ENCODE results near the gene CACNB3. TPM values are rescaled to one million over a fixed set of nuclear protein-coding genes. Genes with fewer than 3 reads are reported as not detected.

Gene CACNB3
- total and polyA plus RNA-seq, 2 donors (not counting 1 experiment from before 2014, with no cell fraction given) = 1.6 to 4.0 TPM

DNA sequence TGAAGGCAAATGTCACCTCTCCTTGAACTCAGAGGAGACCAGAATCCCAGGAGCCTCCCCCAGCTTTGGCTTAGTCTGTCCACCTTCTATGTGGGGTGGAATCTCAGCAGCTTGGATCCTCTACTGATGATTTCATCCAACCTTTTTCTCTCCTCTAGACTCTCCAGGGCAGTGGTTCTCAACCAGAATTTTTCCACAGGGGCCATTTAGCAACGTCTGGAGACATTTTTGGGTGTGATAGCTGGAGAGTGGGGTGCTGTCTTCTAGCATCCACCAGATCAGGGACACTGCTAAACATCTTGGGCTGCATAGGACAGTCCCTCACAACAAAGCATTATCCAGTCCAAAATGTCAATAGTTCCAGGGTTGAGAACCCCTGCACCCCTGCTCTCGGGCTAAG is 38.1 kb downstream of the CACNB3 start:
- H3K36me3 ChIP-seq (replicated peaks in 1 of 2; ENCODE audit: control extremely low read depth in 1 of 2, control insufficient read depth in 1 of 2, extremely low read depth in 1 of 2, insufficient read depth in 2 of 2, low read length in 1 of 2) = no peaks in the 10 kb centered on the region

DNA sequence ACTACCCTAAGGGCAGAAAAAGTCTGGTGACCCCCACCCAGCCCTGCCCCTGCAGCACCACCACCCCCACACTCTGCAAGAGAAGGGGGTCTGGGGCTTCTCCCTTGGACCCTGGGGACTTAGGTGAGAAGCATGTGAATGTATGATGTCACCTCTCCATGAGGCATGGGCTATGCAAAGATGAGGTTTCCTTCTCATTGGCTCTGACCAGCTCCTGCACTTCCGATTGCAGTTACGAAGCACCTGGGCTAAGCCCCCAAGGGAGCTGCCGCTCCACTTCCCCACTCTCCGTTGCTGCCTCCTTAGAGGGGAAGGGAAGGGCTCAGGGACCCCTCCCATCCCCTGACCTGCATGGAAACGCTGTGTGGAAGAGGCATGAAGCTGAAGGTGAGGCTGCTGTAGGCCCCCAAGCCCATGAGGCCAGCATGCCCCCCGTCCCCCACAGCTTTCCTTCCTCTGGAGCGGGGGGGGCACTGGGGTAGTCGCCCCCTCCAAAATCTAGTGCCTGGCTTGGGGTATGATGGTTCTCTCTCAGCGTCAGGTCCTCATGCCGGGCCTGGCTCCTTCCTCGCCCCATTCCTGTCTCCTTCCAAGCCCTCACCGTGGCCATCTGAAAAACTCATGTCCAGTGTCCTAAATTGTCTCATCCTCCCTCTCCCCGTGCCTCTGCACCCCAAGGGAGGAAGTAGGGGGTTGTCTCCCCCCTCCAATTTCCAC is 39.1 kb downstream of the CACNB3 start:
- no peaks in the 10 kb centered on the region for H3K9me3 Mint-ChIP-seq (ENCODE audit: insufficient read depth)
- H3K4me3 ChIP-seq (ENCODE audit: control extremely low read depth in 1 of 5, extremely low read depth in 1 of 5, insufficient read depth in 1 of 5, low read depth in 2 of 5, low read length in 4 of 5) = no peak overlapping the region
- no peaks in the 10 kb centered on the region for H3K9me3 ChIP-seq (ENCODE audit: control extremely low read depth in 1 of 3, control insufficient read depth in 2 of 3, insufficient read depth in 1 of 3, low read length in 2 of 3)
- intact Hi-C loops (cut with micrococcal nuclease) = no loop called here
- peaks cover 16% of the 10 kb centered on the region for H3K4me1 Mint-ChIP-seq
- no peak overlapping the region for H3K27ac Mint-ChIP-seq
- 80% methylated on average over 2 of the region's 13 CpGs for WGBS (ENCODE audit: insufficient coverage)
- H3K27me3 Mint-ChIP-seq = no peaks in the 10 kb centered on the region
- H3K79me2 ChIP-seq (ENCODE audit: control insufficient read depth, insufficient read depth, low read length) = peaks cover 6% of the 10 kb centered on the region
- no peak overlapping the region for H3K9ac ChIP-seq (ENCODE audit: low read length)
- H3K27ac ChIP-seq (ENCODE audit: low read length in 2 of 2) = no peak overlapping the region
- H3K4me2 ChIP-seq (replicated peaks; ENCODE audit: low read depth, low read length, poor library complexity, severe bottlenecking) = peak overlapping the region; percentile 5
- no peaks in the 10 kb centered on the region for H3K27me3 ChIP-seq (replicated peaks in 1 of 4; ENCODE audit: control extremely low read depth in 1 of 4, control insufficient read depth in 3 of 4, insufficient read depth in 4 of 4, low read length in 3 of 4)
- H3K4me3 Mint-ChIP-seq = peak overlapping the region; percentile 19
- peak; percentile 35 for ATAC-seq (ENCODE audit: low read depth)
- DNase-seq = peak; percentile 61
- peaks cover 7 to 16% of the 10 kb centered on the region in 2 donors for H3K4me1 ChIP-seq (ENCODE audit: control insufficient read depth in 2 of 2, insufficient read depth in 2 of 2, low read length in 2 of 2)
- no peak overlapping the region for H2AFZ ChIP-seq (ENCODE audit: insufficient read depth, low read depth, low read length, poor library complexity, severe bottlenecking)
- CTCF ChIA-PET = interaction anchor here (0.9 to 13.1 kb wide), 5 partner anchors 9 to 36 kb away, joined by 3 to 303 read pairs (median 4); no protein-coding TSS in a partner anchor
- H4K20me1 ChIP-seq (ENCODE audit: control insufficient read depth, insufficient read depth, low read length, poor library complexity, severe bottlenecking) = no peaks in the 10 kb centered on the region
- POLR2A ChIA-PET = interaction anchor here (0.6 kb wide), 2 partner anchors 55 to 139 kb away, joined by 8 to 9 read pairs; no protein-coding TSS in a partner anchor
- no peak for TF ChIP-seq EZH2 (IDR thresholded peaks at IDR 0.05; ENCODE audit: borderline replicate concordance, insufficient read depth, low read depth, low read length, poor library complexity, severe bottlenecking)
- TF ChIP-seq, protein P1, sequence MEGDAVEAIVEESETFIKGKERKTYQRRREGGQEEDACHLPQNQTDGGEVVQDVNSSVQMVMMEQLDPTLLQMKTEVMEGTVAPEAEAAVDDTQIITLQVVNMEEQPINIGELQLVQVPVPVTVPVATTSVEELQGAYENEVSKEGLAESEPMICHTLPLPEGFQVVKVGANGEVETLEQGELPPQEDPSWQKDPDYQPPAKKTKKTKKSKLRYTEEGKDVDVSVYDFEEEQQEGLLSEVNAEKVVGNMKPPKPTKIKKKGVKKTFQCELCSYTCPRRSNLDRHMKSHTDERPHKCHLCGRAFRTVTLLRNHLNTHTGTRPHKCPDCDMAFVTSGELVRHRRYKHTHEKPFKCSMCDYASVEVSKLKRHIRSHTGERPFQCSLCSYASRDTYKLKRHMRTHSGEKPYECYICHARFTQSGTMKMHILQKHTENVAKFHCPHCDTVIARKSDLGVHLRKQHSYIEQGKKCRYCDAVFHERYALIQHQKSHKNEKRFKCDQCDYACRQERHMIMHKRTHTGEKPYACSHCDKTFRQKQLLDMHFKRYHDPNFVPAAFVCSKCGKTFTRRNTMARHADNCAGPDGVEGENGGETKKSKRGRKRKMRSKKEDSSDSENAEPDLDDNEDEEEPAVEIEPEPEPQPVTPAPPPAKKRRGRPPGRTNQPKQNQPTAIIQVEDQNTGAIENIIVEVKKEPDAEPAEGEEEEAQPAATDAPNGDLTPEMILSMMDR (IDR thresholded peaks at IDR 0.05) = no peak
- no peaks in the 10 kb centered on the region for H3K36me3 ChIP-seq (replicated peaks in 1 of 2; ENCODE audit: control extremely low read depth in 1 of 2, control insufficient read depth in 1 of 2, extremely low read depth in 1 of 2, insufficient read depth in 2 of 2, low read length in 1 of 2)

More for the DNA sequence above, 38.1 kb downstream of the CACNB3 start:
- H3K79me2 ChIP-seq (ENCODE audit: control insufficient read depth, insufficient read depth, low read length) = peaks cover 15% of the 10 kb centered on the region
- H3K4me3 ChIP-seq (ENCODE audit: control extremely low read depth in 1 of 5, extremely low read depth in 1 of 5, insufficient read depth in 1 of 5, low read depth in 2 of 5, low read length in 4 of 5) = no peak overlapping the region
- no peak overlapping the region for H3K4me3 Mint-ChIP-seq
- no CpG with 5 or more reads among the region's 2 CpGs for WGBS (ENCODE audit: insufficient coverage)
- no peak overlapping the region for H3K27ac Mint-ChIP-seq
- peaks cover 22% of the 10 kb centered on the region for H3K4me1 Mint-ChIP-seq
- no peak overlapping the region for H3K4me2 ChIP-seq (replicated peaks; ENCODE audit: low read depth, low read length, poor library complexity, severe bottlenecking)
- no peak overlapping the region for H3K27ac ChIP-seq (ENCODE audit: low read length in 2 of 2)
- no peak for ATAC-seq (ENCODE audit: low read depth)
- H3K27me3 Mint-ChIP-seq = no peaks in the 10 kb centered on the region
- no peaks in the 10 kb centered on the region for H3K9me3 Mint-ChIP-seq (ENCODE audit: insufficient read depth)
- H3K27me3 ChIP-seq (replicated peaks in 1 of 4; ENCODE audit: control extremely low read depth in 1 of 4, control insufficient read depth in 3 of 4, insufficient read depth in 4 of 4, low read length in 3 of 4) = no peaks in the 10 kb centered on the region
- no peaks in the 10 kb centered on the region for H4K20me1 ChIP-seq (ENCODE audit: control insufficient read depth, insufficient read depth, low read length, poor library complexity, severe bottlenecking)
- intact Hi-C loops (cut with micrococcal nuclease) = no loop called here
- ChIA-PET POLR2A (no interaction called here), CTCF (interaction anchor here (0.9 to 13.1 kb wide), 6 partner anchors 10 to 187 kb away, joined by 4 to 303 read pairs (median 4); partner anchors contain the start of gene RND1)
- peaks cover 7 to 18% of the 10 kb centered on the region in 2 donors for H3K4me1 ChIP-seq (ENCODE audit: control insufficient read depth in 2 of 2, insufficient read depth in 2 of 2, low read length in 2 of 2)
- H3K9ac ChIP-seq (ENCODE audit: low read length) = no peak overlapping the region
- TF ChIP-seq, protein P1 (IDR thresholded peaks at IDR 0.05) = no peak
- DNase-seq = no peak
- H3K9me3 ChIP-seq (ENCODE audit: control extremely low read depth in 1 of 3, control insufficient read depth in 2 of 3, insufficient read depth in 1 of 3, low read length in 2 of 3) = no peaks in the 10 kb centered on the region
- no peak overlapping the region for H2AFZ ChIP-seq (ENCODE audit: insufficient read depth, low read depth, low read length, poor library complexity, severe bottlenecking)
